ENCODE results near the gene VPS13D. TPM values are rescaled to one million over a fixed set of nuclear protein-coding genes. Genes with fewer than 3 reads are reported as not detected.
A peak's percentile ranks its signal among the peaks of the same experiment; 100 is the strongest.
"Not testable (repeated sequence)": the region's sequence is repeated elsewhere in the genome, so short reads cannot be mapped to it uniquely, and the experiment has no call there.

The VPS13D gene
- total RNA-seq, 2 donors from 2014 or later, result 54.0 to 63.3 TPM

DNA sequence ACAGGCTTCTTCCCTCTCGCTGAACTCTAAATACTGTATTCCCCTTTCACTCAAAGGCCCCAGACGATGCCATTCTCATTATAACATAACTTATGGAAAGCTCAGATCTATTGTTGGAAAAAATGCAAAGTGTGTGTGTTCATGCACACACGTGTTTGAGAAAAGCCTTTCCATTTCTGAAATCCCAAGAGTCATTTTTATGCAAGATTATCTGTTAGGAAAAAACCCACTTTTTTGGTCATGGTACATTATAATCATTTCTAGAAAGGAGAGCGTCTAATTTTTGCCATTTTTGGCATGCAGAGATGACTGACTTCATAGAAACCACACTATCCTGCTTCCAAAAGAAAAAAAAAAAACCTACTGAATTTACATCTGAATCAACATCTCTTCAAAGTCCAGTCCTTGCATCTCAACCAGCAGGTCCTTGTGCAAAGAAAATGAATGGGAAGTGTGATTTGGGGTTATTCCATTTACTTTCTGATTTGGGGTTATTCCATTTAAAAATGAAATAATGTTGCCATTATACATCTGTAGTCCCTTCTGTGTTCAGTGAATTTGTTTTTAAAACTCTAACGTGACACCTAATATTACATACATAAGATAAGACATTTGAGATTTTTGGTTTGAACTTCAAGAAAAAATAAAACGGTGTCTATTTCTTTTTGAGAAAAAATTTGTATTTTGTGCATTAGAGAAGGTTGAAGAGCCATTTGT is 237.9 kb downstream of the VPS13D start:
- TF ChIP-seq, protein P1, sequence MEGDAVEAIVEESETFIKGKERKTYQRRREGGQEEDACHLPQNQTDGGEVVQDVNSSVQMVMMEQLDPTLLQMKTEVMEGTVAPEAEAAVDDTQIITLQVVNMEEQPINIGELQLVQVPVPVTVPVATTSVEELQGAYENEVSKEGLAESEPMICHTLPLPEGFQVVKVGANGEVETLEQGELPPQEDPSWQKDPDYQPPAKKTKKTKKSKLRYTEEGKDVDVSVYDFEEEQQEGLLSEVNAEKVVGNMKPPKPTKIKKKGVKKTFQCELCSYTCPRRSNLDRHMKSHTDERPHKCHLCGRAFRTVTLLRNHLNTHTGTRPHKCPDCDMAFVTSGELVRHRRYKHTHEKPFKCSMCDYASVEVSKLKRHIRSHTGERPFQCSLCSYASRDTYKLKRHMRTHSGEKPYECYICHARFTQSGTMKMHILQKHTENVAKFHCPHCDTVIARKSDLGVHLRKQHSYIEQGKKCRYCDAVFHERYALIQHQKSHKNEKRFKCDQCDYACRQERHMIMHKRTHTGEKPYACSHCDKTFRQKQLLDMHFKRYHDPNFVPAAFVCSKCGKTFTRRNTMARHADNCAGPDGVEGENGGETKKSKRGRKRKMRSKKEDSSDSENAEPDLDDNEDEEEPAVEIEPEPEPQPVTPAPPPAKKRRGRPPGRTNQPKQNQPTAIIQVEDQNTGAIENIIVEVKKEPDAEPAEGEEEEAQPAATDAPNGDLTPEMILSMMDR (IDR thresholded peaks at IDR 0.05), result no peak
- TF ChIP-seq POLR2A (IDR thresholded peaks at IDR 0.05), result no peak
- no peak for ATAC-seq
- peaks cover 56% of the 10 kb centered on the region for H3K4me1 ChIP-seq
- intact Hi-C loops (cut with DNase I), result no loop called here
- H3K27ac ChIP-seq, result no peak overlapping the region
- no peaks in the 10 kb centered on the region for H3K27me3 ChIP-seq
- no peak for DNase-seq
- H3K9me3 ChIP-seq, result no peaks in the 10 kb centered on the region
- 87 to 91% methylated on average over 6 of the region's 6 CpGs for WGBS, 2 donors
- H3K36me3 ChIP-seq (replicated peaks in 1 of 2; ENCODE audit: insufficient read depth in 1 of 2, low read depth in 2 of 2), result no peaks in the 10 kb centered on the region
- no peak overlapping the region for H3K4me3 ChIP-seq

DNA sequence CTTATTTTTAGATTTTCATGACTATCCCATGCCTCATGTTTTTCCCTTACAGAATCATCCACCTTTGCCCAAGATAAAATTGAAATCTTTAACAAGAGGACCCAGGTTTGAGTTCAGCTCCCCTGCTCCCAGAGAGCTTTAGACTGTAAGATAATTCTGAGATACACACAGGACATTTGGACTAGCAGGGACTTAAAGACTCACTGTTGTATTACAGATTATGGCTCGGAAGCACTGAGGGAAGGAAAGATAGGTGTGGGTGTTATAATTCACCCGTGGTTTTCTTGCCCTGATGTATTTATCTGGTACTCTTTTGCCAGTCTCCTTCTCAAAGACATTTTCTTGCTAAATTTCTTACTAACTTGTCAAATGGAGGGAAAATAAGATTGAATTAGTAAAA is 238.5 kb downstream of the VPS13D start:
- Histone ChIP-seq H3K4me1 (peaks cover 56% of the 10 kb centered on the region), H3K27ac (no peak overlapping the region), H3K36me3 (replicated peaks in 1 of 2; ENCODE audit: insufficient read depth in 1 of 2, low read depth in 2 of 2) (no peaks in the 10 kb centered on the region), H3K9me3 (no peaks in the 10 kb centered on the region), H3K27me3 (no peaks in the 10 kb centered on the region), H3K4me3 (no peak overlapping the region)
- DNase-seq, result no peak
- intact Hi-C loops (cut with DNase I), result no loop called here
- TF ChIP-seq, protein P1 (IDR thresholded peaks at IDR 0.05), result no peak
- TF ChIP-seq POLR2A (IDR thresholded peaks at IDR 0.05), result no peak
- no peak for ATAC-seq
- 74 to 84% methylated on average over 2 of the region's 2 CpGs for WGBS, 2 donors

DNA sequence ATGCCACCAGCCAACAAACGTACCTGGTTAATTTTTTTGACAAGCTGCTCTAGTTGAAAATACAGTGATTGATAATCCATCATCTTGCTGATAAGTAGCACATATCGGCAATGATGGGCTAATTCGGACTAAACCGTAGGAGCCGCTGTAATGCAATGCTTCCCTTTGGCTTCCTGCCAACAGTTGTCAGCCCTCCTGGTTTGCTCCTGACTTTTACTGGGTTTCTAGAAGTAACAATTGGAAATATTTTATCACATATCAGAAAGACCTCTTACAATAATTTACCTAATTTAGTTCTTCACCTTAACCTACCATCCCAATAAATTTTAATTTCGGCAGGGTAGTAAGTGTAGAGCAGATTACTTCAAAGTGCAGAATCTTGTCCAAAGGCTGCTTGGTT is 239.7 kb downstream of the VPS13D start:
- peak overlapping the region in 2 of 4 donors; percentile 12 to 59 for H3K27ac ChIP-seq
- no peaks in the 10 kb centered on the region for H3K9me3 ChIP-seq
- TF ChIP-seq, protein P1 (IDR thresholded peaks at IDR 0.05), result no peak
- TF ChIP-seq POLR2A (IDR thresholded peaks at IDR 0.05), result no peak
- ATAC-seq, result peak; percentile 38
- H3K36me3 ChIP-seq (replicated peaks in 1 of 2; ENCODE audit: insufficient read depth in 1 of 2, low read depth in 2 of 2), result no peaks in the 10 kb centered on the region
- peaks cover 56% of the 10 kb centered on the region for H3K4me1 ChIP-seq
- H3K27me3 ChIP-seq, result no peaks in the 10 kb centered on the region
- no peak overlapping the region for H3K4me3 ChIP-seq
- WGBS, 2 donors, result 19 to 23% methylated on average over 6 of the region's 6 CpGs
- peak in 3 of 4 donors; percentile 31 to 54 (median 44) for DNase-seq
- intact Hi-C loops (cut with DNase I), result no loop called here

DNA sequence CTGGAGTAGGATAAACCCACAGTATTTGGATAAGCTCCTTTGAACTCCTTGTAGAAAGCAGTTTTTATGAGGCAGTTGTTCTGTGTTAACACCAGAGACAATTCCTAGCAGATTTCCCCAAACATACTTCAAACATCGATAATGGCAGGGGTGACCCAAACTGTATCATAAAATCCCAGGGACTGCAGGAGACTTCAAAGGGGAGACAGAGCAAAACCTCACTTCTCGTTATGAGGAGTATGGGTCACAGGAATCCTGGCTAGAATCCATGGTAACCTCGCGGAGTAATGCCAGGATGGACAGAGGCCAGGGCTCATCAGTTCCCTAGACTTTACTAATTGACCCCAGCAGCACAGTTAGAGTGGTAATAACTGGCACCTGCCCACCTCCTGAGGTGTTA is 240.2 kb downstream of the VPS13D start:
- TF ChIP-seq, protein P1 (IDR thresholded peaks at IDR 0.05), result no peak
- no peak for TF ChIP-seq POLR2A (IDR thresholded peaks at IDR 0.05)
- Histone ChIP-seq H3K4me1 (peaks cover 56% of the 10 kb centered on the region), H3K27ac (peak overlapping the region in 3 of 4 donors; percentile 1 to 59 (median 12)), H3K27me3 (no peaks in the 10 kb centered on the region), H3K4me3 (no peak overlapping the region), H3K36me3 (replicated peaks in 1 of 2; ENCODE audit: insufficient read depth in 1 of 2, low read depth in 2 of 2) (no peaks in the 10 kb centered on the region), H3K9me3 (no peaks in the 10 kb centered on the region)
- intact Hi-C loops (cut with DNase I), result no loop called here
- 21 to 32% methylated on average over 4 of the region's 4 CpGs for WGBS, 2 donors
- ATAC-seq (peak; percentile 36), DNase-seq (no peak)

DNA sequence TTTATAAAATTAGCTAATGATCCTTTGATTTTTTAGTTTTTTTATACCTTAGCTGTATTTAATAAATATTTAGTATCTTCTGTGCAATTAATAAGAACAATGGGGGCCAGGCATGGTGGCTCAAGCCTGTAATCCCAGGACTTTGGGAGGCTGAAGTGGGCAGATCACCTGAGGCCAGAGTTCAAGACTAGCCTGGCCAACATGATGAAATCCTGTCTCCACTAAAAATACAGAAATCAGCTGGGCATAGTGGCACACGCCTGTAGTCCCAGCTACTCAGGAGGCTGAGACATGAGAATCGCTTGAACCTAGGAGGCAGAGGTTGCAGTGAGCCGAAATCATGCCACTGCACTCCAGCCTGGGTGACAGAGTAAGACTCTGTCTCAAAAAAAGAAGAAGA is 241.1 kb downstream of the VPS13D start:
- DNase-seq, result not testable (repeated sequence)

More for the DNA sequence above, 241.1 kb downstream of the VPS13D start:
- intact Hi-C loops (cut with DNase I); H3K4me3 ChIP-seq; H3K27ac ChIP-seq; H3K36me3 ChIP-seq (replicated peaks in 1 of 2; ENCODE audit: insufficient read depth in 1 of 2, low read depth in 2 of 2); H3K9me3 ChIP-seq; H3K27me3 ChIP-seq; ATAC-seq: not testable (repeated sequence)
- 94 to 95% methylated on average over 3 of the region's 3 CpGs for WGBS, 2 donors
- H3K4me1 ChIP-seq, result peaks cover 56% of the 10 kb centered on the region

All from body of pancreas (tissue), 4 donors.